NCI-H1436 (cell line): Measurements from ENCODE around the gene GSTA5.
"Not testable (repeated sequence)": the region's sequence is repeated elsewhere in the genome, so short reads cannot be mapped to it uniquely, and the experiment has no call there.

ENCODE experiments used
- DNase-seq: peaks from one replicate; lab custom pipeline; 2025; lab: John Stamatoyannopoulos, UW

Gene GSTA5

GRCh38 chr6:52789658-52790057 lies 51.0 kb downstream of the GSTA5 start:
- not testable (repeated sequence) for DNase-seq

- DNase-seq, result no peak
These were observed 52.1 kb downstream of the GSTA5 start for GRCh38 chr6:52788478-52788877.

- no peak for DNase-seq
These were observed 52.7 kb downstream of the GSTA5 start for GRCh38 chr6:52787917-52788316.

GRCh38 chr6:52786249-52786956 lies 54.2 kb downstream of the GSTA5 start:
- DNase-seq, result no peak

GRCh38 chr6:52782696-52783274 lies 57.8 kb downstream of the GSTA5 start:
- DNase-seq, result not testable (repeated sequence)

GRCh38 chr6:52782209-52782608 lies 58.4 kb downstream of the GSTA5 start:
- DNase-seq, result not testable (repeated sequence)
